Endometrium (tissue), 2 donors: ENCODE data around the gene ADAMTS16.

Source experiments
- FAIRE-seq: peaks from 2 replicates; lab custom pipeline; 2012; peaks lifted over from hg19 to GRCh38; lab: Jason Lieb, UNC
- donor health status: control.
- donor health status: control.

Gene ADAMTS16

GRCh38 chr5:5315068-5315980 is 175.2 kb downstream of the ADAMTS16 start:
- FAIRE-seq, result no peak

GRCh38 chr5:5316334-5316733 is 176.2 kb downstream of the ADAMTS16 start:
- no peak for FAIRE-seq

GRCh38 chr5:5317976-5318375 is 177.8 kb downstream of the ADAMTS16 start:
- no peak for FAIRE-seq

GRCh38 chr5:5318426-5319190 is 178.5 kb downstream of the ADAMTS16 start:
- FAIRE-seq, result no peak

- no peak for FAIRE-seq
Observed at GRCh38 chr5:5320062-5320805, 180.1 kb downstream of the ADAMTS16 start.

GRCh38 chr5:5321137-5321536 is 181.0 kb downstream of the ADAMTS16 start:
- no peak for FAIRE-seq

- FAIRE-seq, result no peak
Observed at GRCh38 chr5:5323551-5323950, 183.4 kb downstream of the ADAMTS16 start.

GRCh38 chr5:5326115-5326758 is 186.1 kb downstream of the ADAMTS16 start:
- no peak for FAIRE-seq

- no peak for FAIRE-seq
Observed at GRCh38 chr5:5327126-5327525, 187.0 kb downstream of the ADAMTS16 start.

GRCh38 chr5:5330728-5331452 is 190.8 kb downstream of the ADAMTS16 start:
- FAIRE-seq, result no peak

GRCh38 chr5:5331848-5332247 is 191.7 kb downstream of the ADAMTS16 start:
- no peak for FAIRE-seq

GRCh38 chr5:5332287-5332686 is 192.2 kb downstream of the ADAMTS16 start:
- FAIRE-seq, result no peak

GRCh38 chr5:5335107-5335506 is 195.0 kb downstream of the ADAMTS16 start:
- no peak for FAIRE-seq

- FAIRE-seq, result peak; percentile 83
Observed at GRCh38 chr5:5335700-5336264, 195.7 kb downstream of the ADAMTS16 start.

GRCh38 chr5:5339257-5339656 is 199.1 kb downstream of the ADAMTS16 start:
- no peak for FAIRE-seq

- peak; percentile 68 for FAIRE-seq
Observed at GRCh38 chr5:5340206-5340729, 200.1 kb downstream of the ADAMTS16 start.

GRCh38 chr5:5341531-5342292 is 201.6 kb downstream of the ADAMTS16 start:
- no peak for FAIRE-seq

- no peak for FAIRE-seq
Observed at GRCh38 chr5:5342784-5343183, 202.7 kb downstream of the ADAMTS16 start.

- FAIRE-seq, result no peak
Observed at GRCh38 chr5:5343568-5343967, 203.4 kb downstream of the ADAMTS16 start.

- FAIRE-seq, result no peak
Observed at GRCh38 chr5:5344051-5344571, 204.0 kb downstream of the ADAMTS16 start.
